Mesendoderm (in vitro differentiated cells): Measurements from ENCODE around the gene GNRHR. TPM values are rescaled to one million over a fixed set of nuclear protein-coding genes. Genes with fewer than 3 reads are reported as not detected.

Source experiments
- DNase-seq: peaks from one replicate; pipeline ENCODE4 v3.0.0; 2013
- H2AK5ac ChIP-seq: 2 replicates; pipeline ENCODE4 v1.6.1; 2013; ENCODE audit warnings: low read length, inconsistent platforms
- H2BK120ac ChIP-seq: 2 replicates; pipeline ENCODE4 v1.6.1; 2013; ENCODE audit warnings: low read depth, mild to moderate bottlenecking, low read length, moderate library complexity, mixed read lengths
- H2BK15ac ChIP-seq: replicated peaks from 2 replicates; pipeline ENCODE4 v1.6.1; 2013; ENCODE audit warnings: low read depth, mild to moderate bottlenecking, moderate library complexity
- H2BK5ac ChIP-seq: 2 replicates; pipeline ENCODE4 v1.6.1; 2013; ENCODE audit warnings: low read length, inconsistent platforms
- H3K18ac ChIP-seq: 2 replicates; pipeline ENCODE4 v1.6.1; 2013; ENCODE audit warnings: mild to moderate bottlenecking, low read length, mixed read lengths
- H3K23ac ChIP-seq: one replicate; pipeline ENCODE4 v1.6.1; 2013; ENCODE audit warnings: low read length
- H3K27ac ChIP-seq: 2 replicates; pipeline ENCODE4 v1.5.1; 2013; ENCODE audit warnings: low read depth, mild to moderate bottlenecking, inconsistent platforms, low read length, moderate library complexity
- H3K27me3 ChIP-seq: 2 replicates; pipeline ENCODE4 v1.6.1; 2013; ENCODE audit warnings: low read length, control low read depth, mild to moderate bottlenecking, inconsistent platforms; ENCODE audit not compliant: insufficient read depth, poor library complexity
- H3K36me3 ChIP-seq: 2 replicates; pipeline ENCODE4 v1.6.1; 2013; ENCODE audit warnings: low read length, inconsistent platforms; ENCODE audit not compliant: control insufficient read depth, insufficient read depth
- H3K4ac ChIP-seq: one replicate; pipeline ENCODE4 v1.6.1; 2013; ENCODE audit warnings: low read depth, mild to moderate bottlenecking, low read length, moderate library complexity
- H3K4me1 ChIP-seq: 2 replicates; pipeline ENCODE4 v1.6.1; 2013; ENCODE audit warnings: low read depth, low read length, inconsistent platforms; ENCODE audit not compliant: control insufficient read depth
- H3K4me2 ChIP-seq: 2 replicates; pipeline ENCODE4 v1.6.1; 2013; ENCODE audit warnings: low read length
- H3K4me3 ChIP-seq: 2 replicates; pipeline ENCODE4 v1.5.1; 2013; ENCODE audit warnings: mild to moderate bottlenecking, low read length
- H3K56ac ChIP-seq: one replicate; pipeline ENCODE4 v1.6.1; 2013; ENCODE audit warnings: low read length
- H3K79me1 ChIP-seq: 2 replicates; pipeline ENCODE4 v1.6.1; 2013; ENCODE audit warnings: low read length, inconsistent platforms
- H3K79me2 ChIP-seq: 2 replicates; pipeline ENCODE4 v1.6.1; 2013; ENCODE audit warnings: mild to moderate bottlenecking, low read length; ENCODE audit not compliant: control insufficient read depth, insufficient read depth
- H3K9ac ChIP-seq: 2 replicates; pipeline ENCODE4 v1.6.1; 2013; ENCODE audit warnings: low read length, inconsistent platforms
- H4K5ac ChIP-seq: one replicate; pipeline ENCODE4 v1.6.1; 2013; ENCODE audit warnings: low read length
- H4K8ac ChIP-seq: one replicate; pipeline ENCODE4 v1.6.1; 2013; ENCODE audit warnings: low read depth, mild to moderate bottlenecking, control low read depth, low read length, moderate library complexity
- WGBS: extraction: QIAGEN DNeasy Blood & Tissue Kit; methylation state at CpG from one replicate; pipeline ENCODE4 v1.1.7; 2013; ENCODE audit warnings: low lambda C conversion rate, missing lambda C conversion rate; ENCODE audit not compliant: insufficient coverage; ENCODE audit errors: extremely low coverage; 5-methylcytosine and 5-hydroxymethylcytosine counted together
- polyA plus RNA-seq, 2 experiments: library from polyadenylated mRNA; stranded (reverse); fragments of 200-250 nt; gene quantifications; one replicate each; pipeline ENCODE4 v1.2.3, GENCODE V29; 2013

Gene GNRHR
- polyA plus RNA-seq (2013, experiment 1 of 2), result not detected
- polyA plus RNA-seq (2013, experiment 2 of 2), result not detected

GRCh38 chr4:67754288-67754687, at the start of gene GNRHR:
TSS of gene GNRHR (minus strand) at chr4:67754388. CDS start at chr4:67754335, 53 bp downstream.
- Histone ChIP-seq H3K27me3 (no peaks in the 10 kb centered on the region), H3K4me3 (no peak within 1 kb of the TSS), H3K4me2 (no peak within 1 kb of the TSS), H2AK5ac (no peak within 1 kb of the TSS), H3K56ac (no peak within 1 kb of the TSS), H3K27ac (no peak within 1 kb of the TSS), H2BK5ac (no peak within 1 kb of the TSS), H3K36me3 (no peaks in the 10 kb centered on the region), H3K4ac (no peak within 1 kb of the TSS), H2BK15ac (no peak within 1 kb of the TSS), H3K79me1 (no peaks in the 10 kb centered on the region), H3K4me1 (no peaks in the 10 kb centered on the region), H3K23ac (no peak within 1 kb of the TSS), H2BK120ac (no peak within 1 kb of the TSS), H4K8ac (no peak within 1 kb of the TSS), H3K9ac (no peak within 1 kb of the TSS), H4K5ac (no peak within 1 kb of the TSS), H3K18ac (no peak within 1 kb of the TSS), H3K79me2 (no peaks in the 10 kb centered on the region)
- no CpG with 5 or more reads among the region's 3 CpGs for WGBS
- DNase-seq, result no peak

GRCh38 chr4:67796810-67797209, 42.6 kb upstream of the GNRHR start:
- Histone ChIP-seq H3K27ac (no peak overlapping the region), H3K4me3 (no peak overlapping the region), H3K79me1 (no peaks in the 10 kb centered on the region), H4K8ac (no peak overlapping the region), H3K4me2 (no peak overlapping the region), H3K4ac (no peak overlapping the region), H3K36me3 (no peaks in the 10 kb centered on the region), H2BK120ac (no peak overlapping the region), H2BK5ac (no peak overlapping the region), H3K27me3 (no peaks in the 10 kb centered on the region), H4K5ac (no peak overlapping the region), H3K4me1 (no peaks in the 10 kb centered on the region), H2AK5ac (no peak overlapping the region), H2BK15ac (no peak overlapping the region), H3K9ac (no peak overlapping the region), H3K79me2 (no peaks in the 10 kb centered on the region), H3K18ac (no peak overlapping the region), H3K56ac (no peak overlapping the region), H3K23ac (no peak overlapping the region)
- DNase-seq, result no peak

- Histone ChIP-seq H3K4me2 (no peak overlapping the region), H3K4me1 (no peaks in the 10 kb centered on the region), H2AK5ac (no peak overlapping the region), H2BK15ac (no peak overlapping the region), H3K79me1 (no peaks in the 10 kb centered on the region), H3K23ac (no peak overlapping the region), H2BK5ac (no peak overlapping the region), H3K18ac (no peak overlapping the region), H4K8ac (no peak overlapping the region), H3K27me3 (no peaks in the 10 kb centered on the region), H4K5ac (no peak overlapping the region), H3K27ac (no peak overlapping the region), H3K56ac (no peak overlapping the region), H3K36me3 (no peaks in the 10 kb centered on the region), H3K79me2 (no peaks in the 10 kb centered on the region), H3K4me3 (no peak overlapping the region), H3K9ac (no peak overlapping the region), H2BK120ac (no peak overlapping the region), H3K4ac (no peak overlapping the region)
- DNase-seq, result no peak
Measured at GRCh38 chr4:67790721-67791120, 36.5 kb upstream of the GNRHR start.

GRCh38 chr4:67787311-67787710, 33.1 kb upstream of the GNRHR start:
- no peak overlapping the region for H3K4ac ChIP-seq
- no peak overlapping the region for H3K27ac ChIP-seq
- H3K9ac ChIP-seq, result no peak overlapping the region
- no peak overlapping the region for H3K23ac ChIP-seq
- WGBS, result no CpG with 5 or more reads among the region's 2 CpGs
- no peak overlapping the region for H2AK5ac ChIP-seq
- H3K18ac ChIP-seq, result no peak overlapping the region
- no peak overlapping the region for H3K4me2 ChIP-seq
- H2BK120ac ChIP-seq, result no peak overlapping the region
- no peak overlapping the region for H4K8ac ChIP-seq
- H3K56ac ChIP-seq, result no peak overlapping the region
- no peaks in the 10 kb centered on the region for H3K4me1 ChIP-seq
- no peak overlapping the region for H4K5ac ChIP-seq
- H2BK15ac ChIP-seq, result no peak overlapping the region
- H3K79me1 ChIP-seq, result no peaks in the 10 kb centered on the region
- H3K79me2 ChIP-seq, result no peaks in the 10 kb centered on the region
- no peaks in the 10 kb centered on the region for H3K27me3 ChIP-seq
- H3K36me3 ChIP-seq, result no peaks in the 10 kb centered on the region
- no peak for DNase-seq
- no peak overlapping the region for H2BK5ac ChIP-seq
- H3K4me3 ChIP-seq, result no peak overlapping the region

GRCh38 chr4:67785528-67785927, 31.3 kb upstream of the GNRHR start:
- no peak overlapping the region for H2BK5ac ChIP-seq
- H3K27me3 ChIP-seq, result no peaks in the 10 kb centered on the region
- H3K56ac ChIP-seq, result no peak overlapping the region
- no CpG with 5 or more reads among the region's 2 CpGs for WGBS
- no peaks in the 10 kb centered on the region for H3K79me1 ChIP-seq
- H3K4me2 ChIP-seq, result no peak overlapping the region
- no peak overlapping the region for H4K8ac ChIP-seq
- H3K4me1 ChIP-seq, result no peaks in the 10 kb centered on the region
- no peak overlapping the region for H3K9ac ChIP-seq
- no peak overlapping the region for H3K4ac ChIP-seq
- H2AK5ac ChIP-seq, result no peak overlapping the region
- H3K4me3 ChIP-seq, result no peak overlapping the region
- H3K18ac ChIP-seq, result no peak overlapping the region
- no peak overlapping the region for H4K5ac ChIP-seq
- H2BK120ac ChIP-seq, result no peak overlapping the region
- H3K23ac ChIP-seq, result no peak overlapping the region
- DNase-seq, result no peak
- no peak overlapping the region for H2BK15ac ChIP-seq
- H3K36me3 ChIP-seq, result no peaks in the 10 kb centered on the region
- no peak overlapping the region for H3K27ac ChIP-seq
- no peaks in the 10 kb centered on the region for H3K79me2 ChIP-seq

- no CpG with 5 or more reads among the region's 2 CpGs for WGBS
- H3K27ac ChIP-seq, result no peak overlapping the region
- DNase-seq, result no peak
- no peaks in the 10 kb centered on the region for H3K4me1 ChIP-seq
- H4K5ac ChIP-seq, result no peak overlapping the region
- H3K4ac ChIP-seq, result no peak overlapping the region
- no peaks in the 10 kb centered on the region for H3K27me3 ChIP-seq
- H3K36me3 ChIP-seq, result no peaks in the 10 kb centered on the region
- no peak overlapping the region for H3K4me2 ChIP-seq
- H3K79me2 ChIP-seq, result no peaks in the 10 kb centered on the region
- H3K9ac ChIP-seq, result no peak overlapping the region
- no peak overlapping the region for H3K4me3 ChIP-seq
- H2BK120ac ChIP-seq, result no peak overlapping the region
- no peak overlapping the region for H3K18ac ChIP-seq
- no peak overlapping the region for H3K23ac ChIP-seq
- H2BK15ac ChIP-seq, result no peak overlapping the region
- H2BK5ac ChIP-seq, result no peak overlapping the region
- no peak overlapping the region for H4K8ac ChIP-seq
- H3K56ac ChIP-seq, result no peak overlapping the region
- H2AK5ac ChIP-seq, result no peak overlapping the region
- no peaks in the 10 kb centered on the region for H3K79me1 ChIP-seq
Measured at GRCh38 chr4:67779631-67780030, 25.4 kb upstream of the GNRHR start.
